GM21737 (cell line): ENCODE data around the gene WDR46.
A peak's percentile ranks its signal among the peaks of the same experiment; 100 is the strongest.
"Not testable (repeated sequence)": the region's sequence is repeated elsewhere in the genome, so short reads cannot be mapped to it uniquely, and the experiment has no call there.

Source experiments
- ATAC-seq: cut with Tn5 transposase; IDR thresholded peaks from one replicate; pipeline ENCODE4 v1.9.1; 2021; ENCODE audit warnings: mild to moderate bottlenecking, moderate library complexity; ENCODE audit not compliant: unreplicated experiment

WDR46 gene

DNA sequence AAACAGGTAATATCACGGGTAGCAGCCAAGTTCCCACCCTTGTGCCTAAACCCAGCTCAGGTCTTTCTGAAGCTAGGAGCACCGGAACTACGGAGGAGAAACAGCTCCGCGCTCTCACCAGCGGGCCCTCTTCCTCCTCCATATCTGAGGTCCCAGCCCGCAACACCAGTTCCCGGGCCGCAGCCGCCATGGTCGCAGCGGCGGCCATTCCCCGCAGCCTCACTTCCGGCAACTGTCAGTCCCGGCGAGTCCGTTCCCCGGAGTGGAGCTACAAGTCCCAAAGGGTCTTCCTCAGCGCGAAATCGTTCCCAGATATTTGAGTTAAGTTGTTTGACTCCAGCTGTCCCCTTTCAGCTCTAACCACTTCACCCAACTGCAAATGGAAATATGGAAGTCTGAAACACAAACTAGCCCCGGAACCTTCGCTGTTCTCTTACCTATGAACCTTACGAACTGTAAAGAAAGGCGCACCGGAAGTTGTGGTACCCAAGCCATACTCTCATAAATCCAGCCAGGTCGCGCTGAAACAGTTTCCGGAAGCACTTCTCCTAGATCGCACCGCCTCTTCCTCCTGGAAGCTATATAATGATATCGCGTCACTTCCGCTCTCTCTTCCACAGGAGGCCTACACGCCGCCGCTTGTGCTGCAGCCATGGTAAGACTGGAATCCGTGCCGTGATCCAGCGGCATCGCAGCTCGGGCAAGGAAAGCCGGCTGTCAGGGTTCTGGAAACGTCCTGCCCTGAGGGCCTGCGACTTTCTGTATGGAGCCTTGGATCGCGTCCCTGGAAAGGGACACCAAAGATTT lies 17.4 kb downstream of the WDR46 start, which contains the start of the genes RPS18 and VPS52:
Gene RPS18 (plus strand): TSS at position 608 of the 807 bp plus-strand sequence. CDS start 45 bp downstream, at position 653.
Gene VPS52 (minus strand): TSS at position 409 of the 807 bp plus-strand sequence. CDS start 201 bp downstream, at position 208.
- ATAC-seq, result peak; percentile 63

DNA sequence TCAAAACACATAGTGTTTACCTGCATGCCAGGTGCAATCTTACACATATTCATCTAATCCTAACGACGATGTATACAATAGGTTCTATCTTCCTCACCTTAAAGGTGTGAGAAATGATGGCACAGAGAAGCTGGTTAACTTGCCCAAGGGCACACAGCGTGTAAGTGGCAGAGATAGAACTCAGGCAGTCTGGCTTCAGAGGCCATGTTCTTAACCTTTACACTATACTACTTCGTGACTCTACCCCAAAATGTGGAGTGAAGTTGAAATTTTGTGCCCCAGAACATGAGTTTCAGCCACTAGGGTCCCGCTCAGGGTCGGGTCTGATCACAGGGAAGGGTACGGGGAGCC lies 17.9 kb downstream of the WDR46 start:
- ATAC-seq, result no peak

GRCh38 chr6:33264015-33264414 lies 25.0 kb downstream of the WDR46 start:
- ATAC-seq, result no peak

DNA sequence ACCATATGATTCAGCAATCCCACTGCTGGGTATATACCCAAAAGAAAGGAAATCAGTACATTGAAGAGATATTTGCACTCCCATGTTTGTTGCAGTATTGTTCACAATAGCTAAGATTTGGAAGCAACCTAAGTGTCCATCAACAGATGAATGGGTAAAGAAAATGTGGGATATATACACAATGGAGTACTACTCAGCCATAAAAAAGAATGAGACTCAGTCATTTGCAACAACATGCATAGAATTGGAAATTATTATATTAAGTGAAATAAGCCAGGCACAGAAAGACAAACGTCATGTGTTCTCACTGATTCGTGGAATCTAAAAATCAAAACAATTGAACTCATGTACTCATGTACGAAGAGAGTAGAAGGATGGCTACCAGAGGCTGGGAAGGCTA lies 26.5 kb downstream of the WDR46 start:
- not testable (repeated sequence) for ATAC-seq

DNA sequence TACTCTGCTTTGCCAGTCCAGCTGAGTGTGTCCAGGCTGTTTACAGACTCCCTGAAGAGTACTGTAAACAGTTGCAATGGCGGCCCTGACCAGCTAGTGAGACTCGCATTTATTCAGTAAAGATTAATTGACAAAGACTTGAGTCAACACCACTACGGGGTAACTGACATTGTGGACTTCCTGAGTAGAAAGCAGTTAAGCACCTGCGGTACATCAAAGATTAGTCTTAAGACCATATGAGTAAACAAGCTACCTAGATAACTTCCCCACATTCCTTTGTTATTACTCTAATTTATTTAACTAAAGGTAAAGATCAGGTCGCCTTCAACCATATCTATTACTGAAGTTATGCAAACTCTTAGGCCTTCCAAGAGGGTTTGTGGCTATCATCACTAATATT lies 30.0 kb downstream of the WDR46 start:
- no peak for ATAC-seq

DNA sequence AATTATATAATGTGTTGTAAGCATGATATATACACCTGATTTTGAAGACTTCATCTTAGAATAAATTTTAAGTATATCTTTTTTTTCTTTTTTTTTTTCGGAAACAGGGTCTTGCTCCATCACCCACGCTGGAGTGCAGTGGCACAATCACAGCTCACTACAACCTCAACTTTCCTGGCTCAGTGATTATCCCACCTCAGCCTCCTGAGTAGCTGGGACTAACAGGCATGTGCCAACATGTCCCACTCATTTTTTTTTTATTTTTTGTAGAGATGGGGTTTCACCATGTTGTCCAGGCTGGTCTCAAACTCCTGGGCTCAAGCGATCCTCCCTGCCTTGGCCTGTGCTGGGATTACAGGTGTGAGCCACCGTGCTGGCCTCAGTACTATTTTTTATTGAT lies 34.4 kb downstream of the WDR46 start:
- no peak for ATAC-seq

- no peak for ATAC-seq
Observed at GRCh38 chr6:33252759-33253158, 36.3 kb downstream of the WDR46 start.

DNA sequence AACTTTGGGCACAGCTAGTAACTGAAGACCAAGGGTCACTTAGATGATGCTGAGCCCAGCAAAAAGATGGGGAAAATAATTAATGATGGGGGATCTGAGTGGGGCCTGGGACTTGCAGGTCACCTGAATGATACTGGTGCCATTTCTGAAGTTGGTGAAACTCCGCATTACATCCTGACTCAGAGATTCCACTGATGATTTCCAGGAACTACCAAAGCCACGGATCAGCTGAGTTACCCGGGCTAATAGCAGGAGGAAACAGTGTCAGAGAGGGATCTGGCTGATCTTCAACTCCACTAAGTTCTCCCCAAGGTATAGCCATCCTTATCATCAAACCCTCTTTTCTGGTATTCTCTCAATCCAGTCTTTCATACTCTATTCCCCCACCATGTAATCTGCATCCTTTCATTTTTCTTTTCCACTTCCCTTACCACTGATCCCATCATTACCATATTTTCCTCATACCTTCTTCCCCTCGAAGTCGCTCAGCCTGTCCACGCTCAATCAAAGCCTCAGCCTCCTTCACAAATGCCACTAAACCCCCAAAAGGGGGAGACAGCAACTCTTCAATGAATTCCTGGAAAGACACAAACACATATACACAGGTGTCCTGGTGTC lies 37.5 kb downstream of the WDR46 start:
- ATAC-seq, result no peak

DNA sequence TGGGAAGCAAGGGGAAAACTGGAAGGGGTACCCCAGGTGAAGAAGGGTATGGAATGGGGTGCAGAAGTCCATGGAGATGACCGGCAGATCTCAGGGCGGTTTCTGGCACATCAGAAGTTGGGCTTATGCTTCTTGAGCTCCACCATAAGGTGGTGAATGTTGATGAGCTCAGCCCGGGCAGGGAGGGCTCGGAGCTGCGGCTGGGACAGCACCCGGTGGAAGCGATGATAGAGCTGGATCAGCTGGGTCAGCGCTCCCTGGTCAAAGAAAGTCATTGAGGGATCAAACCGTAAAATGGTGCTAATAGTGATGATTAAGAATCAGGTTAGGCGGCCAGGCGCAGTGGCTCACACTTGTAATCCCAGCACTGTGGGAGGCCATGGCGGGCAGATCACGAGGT lies 38.3 kb downstream of the WDR46 start:
- ATAC-seq, result no peak

DNA sequence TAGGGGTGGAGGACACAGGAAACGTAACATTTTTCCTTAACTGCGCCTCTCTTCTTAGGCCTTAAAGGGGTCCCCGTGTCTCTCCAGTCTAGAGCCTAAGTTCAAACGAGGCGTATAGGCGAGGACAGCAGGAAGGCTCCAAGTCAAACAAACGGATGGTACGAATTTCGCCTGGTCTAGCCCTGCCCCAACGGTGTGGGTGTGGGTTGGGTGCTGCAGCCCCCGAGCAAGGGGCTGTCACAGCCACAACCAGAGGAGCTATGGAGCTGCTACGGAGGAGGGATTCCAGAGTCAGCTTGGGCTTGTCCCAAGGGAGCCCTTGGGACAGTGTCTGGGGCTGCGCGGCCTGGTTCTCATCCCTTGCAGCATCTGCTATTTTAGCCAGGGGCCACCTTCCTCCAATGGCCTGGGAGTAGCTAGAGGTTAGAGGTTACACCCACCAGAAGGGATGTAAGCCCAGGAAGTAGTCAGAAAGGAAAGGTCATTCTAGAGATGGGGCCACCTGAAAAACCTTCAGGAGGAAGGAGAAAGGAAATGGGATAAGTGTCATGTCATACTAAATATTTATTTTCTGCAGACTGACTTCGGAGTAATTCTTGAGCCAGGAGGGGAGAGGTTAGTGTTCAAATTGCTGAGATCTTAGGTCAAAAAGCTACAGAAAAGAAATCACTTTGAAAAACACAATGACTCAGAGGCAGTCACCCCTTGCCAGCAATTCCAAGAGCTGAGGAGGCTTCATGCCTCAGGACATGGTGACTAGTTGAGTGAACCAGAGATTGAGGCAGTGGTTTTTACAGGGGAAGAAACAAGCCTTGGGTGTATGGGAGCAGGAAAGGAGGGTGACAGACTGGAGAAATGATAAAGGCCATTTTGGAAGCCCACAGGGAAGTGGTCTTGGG lies 39.1 kb downstream of the WDR46 start:
- ATAC-seq, result no peak

DNA sequence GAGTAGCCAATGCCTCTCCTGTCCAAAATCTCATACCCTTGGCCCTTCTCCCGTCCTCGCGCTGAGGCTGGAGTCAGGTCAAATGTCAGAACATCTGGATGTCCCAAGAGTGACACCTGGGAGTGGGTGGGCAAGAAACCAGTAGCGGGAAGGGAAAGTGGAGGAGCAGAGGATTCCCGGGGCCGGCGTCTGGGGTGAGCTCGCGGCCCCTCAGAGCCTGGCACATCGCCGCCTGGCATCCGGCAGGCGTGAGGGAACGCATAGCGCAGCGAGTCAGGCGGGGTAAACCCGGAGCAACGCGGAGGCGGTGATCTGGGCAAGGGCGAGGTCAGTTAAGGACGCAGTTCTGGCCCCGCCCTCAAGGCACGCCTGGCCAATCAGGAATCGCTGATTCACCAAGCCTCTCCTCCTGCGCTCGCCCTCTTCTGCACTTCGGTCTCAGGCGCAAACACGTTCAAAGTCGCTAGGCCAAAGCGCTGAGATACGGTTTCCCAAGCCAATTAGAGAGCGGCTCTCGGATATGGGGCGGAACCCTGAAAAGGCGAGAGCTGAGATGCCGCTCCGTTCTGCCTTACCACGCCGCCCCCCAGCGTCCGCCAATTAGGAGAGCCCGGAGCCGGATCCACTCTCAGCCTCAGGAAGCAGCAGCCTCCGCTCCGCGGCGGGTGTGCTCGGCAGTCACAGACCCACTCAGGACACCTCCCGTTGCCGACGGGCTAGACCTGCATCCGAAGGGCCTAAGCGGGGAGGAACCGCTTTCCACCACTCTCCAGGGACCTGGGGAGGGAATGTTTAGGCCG lies 39.9 kb downstream of the WDR46 start:
- ATAC-seq, result peak; percentile 91

- peak; percentile 2 for ATAC-seq
Observed at GRCh38 chr6:33248643-33248931, 40.5 kb downstream of the WDR46 start.

- peak; percentile 39 for ATAC-seq
Observed at GRCh38 chr6:33247977-33248642, 40.9 kb downstream of the WDR46 start.

DNA sequence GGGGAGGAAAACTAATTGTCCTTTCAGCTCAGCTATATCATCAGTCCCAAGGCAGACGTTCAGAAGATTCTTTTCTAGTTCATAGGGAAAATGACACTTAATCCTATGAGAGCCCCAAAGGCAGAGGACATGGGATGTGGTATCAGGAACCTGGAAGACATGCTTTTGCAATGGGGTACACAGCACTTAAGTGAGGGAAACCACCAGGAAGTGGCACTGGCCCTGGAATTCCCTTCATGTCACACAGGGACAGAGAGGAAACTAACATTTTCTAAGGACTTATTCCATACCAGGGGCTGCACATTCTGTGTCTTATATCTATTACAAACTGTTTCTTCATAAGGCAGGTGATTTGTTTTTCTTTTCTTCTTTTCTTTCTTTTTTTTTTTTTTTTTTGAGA lies 45.6 kb downstream of the WDR46 start:
- no peak for ATAC-seq

GRCh38 chr6:33241968-33242367 lies 47.1 kb downstream of the WDR46 start:
- no peak for ATAC-seq

DNA sequence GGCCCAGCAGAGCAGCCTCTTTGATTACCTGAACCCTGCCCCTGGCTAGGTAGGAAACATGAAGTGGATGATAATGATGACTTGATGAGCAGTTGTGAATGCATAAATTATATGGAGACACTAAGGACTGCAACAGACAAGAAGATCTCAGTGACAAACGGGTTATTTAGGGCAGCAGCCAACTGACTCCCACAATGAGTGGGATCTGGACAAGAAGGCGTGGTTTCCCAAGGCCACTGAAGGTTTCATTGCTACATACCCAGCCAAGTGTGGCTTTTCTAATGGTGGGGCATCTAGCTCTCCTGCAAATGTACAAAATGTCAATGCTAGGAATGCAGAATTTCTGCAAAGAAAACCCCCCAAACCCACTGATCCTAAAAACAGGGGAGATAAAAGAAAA lies 51.3 kb downstream of the WDR46 start:
- no peak for ATAC-seq

DNA sequence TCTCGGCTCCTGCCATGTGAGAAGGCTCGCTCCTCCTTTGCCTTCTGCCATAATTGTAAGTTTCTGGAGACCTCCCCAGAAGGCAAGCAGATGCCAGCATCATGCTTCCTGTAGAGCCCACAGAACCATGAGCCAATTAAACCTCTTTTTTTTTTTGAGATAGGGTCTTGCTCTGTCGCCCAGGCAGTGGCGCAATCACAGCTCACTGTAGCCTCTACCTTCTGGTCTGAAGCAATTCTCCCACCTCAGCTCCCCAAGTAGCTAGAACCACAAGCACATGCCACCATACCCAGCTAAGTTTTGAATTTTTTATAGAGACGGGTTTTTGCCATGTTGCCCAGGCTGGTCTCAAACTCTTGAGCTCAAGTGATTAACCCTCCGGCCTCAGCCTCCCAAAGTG lies 52.2 kb downstream of the WDR46 start:
- ATAC-seq, result no peak

GRCh38 chr6:33236328-33236727 lies 52.7 kb downstream of the WDR46 start:
- ATAC-seq, result no peak

- no peak for ATAC-seq
Observed at GRCh38 chr6:33235221-33235634, 53.8 kb downstream of the WDR46 start.
